Endometrial microvascular endothelial cells (primary cell): Measurements from ENCODE around the gene PELI2. TPM values are rescaled to one million over a fixed set of nuclear protein-coding genes. Genes with fewer than 3 reads are reported as not detected.

Source experiments
- in situ Hi-C: cut with HindIII; loops from 2 replicates; pipeline ENCODE4 v1.10.0; 2017; ENCODE audit warnings: low sequenced_read_pairs, low pct_unique_long_range_greater_than_20kb; ENCODE audit errors: inconsistent ontology term
- total RNA-seq: library from RNA; depleted of rRNA; stranded (reverse); fragments of >200 nt; gene quantifications from one replicate; pipeline ENCODE4 v1.2.3, GENCODE V29; 2015; ENCODE audit errors: inconsistent ontology term

PELI2 gene
- total RNA-seq, 1 donor from 2014 or later = 11.9 TPM

GRCh38 chr14:56349960-56350359 is 231.7 kb downstream of the PELI2 start:
- in situ Hi-C loops = loop anchor here (25.0 kb wide), 1 partner anchor 613 kb away; no protein-coding TSS in a partner anchor
